Endothelial cell of umbilical vein (primary cell): ENCODE data around the gene STK32A. TPM values are rescaled to one million over a fixed set of nuclear protein-coding genes. Genes with fewer than 3 reads are reported as not detected.

Source experiments
- BruUV-seq: library from RNA; stranded (reverse); fragments of 400-500 nt; replicated peaks from 2 replicates; lab custom pipeline; 2021; lab: Mats Ljungman, UMichigan
- CTCF ChIA-PET: fragments of 300-600, 350-600 bp; sonication (Branson Sonifier 250); formaldehyde crosslinking; loops from one replicate; lab custom pipeline; 2021; ENCODE audit warnings: antibody characterized with exemption, inconsistent platforms; lab: Charles Lee
- POLR2A ChIA-PET: fragments of 300-600, 350-600 bp; sonication (Branson Sonifier 250); formaldehyde crosslinking; loops from one replicate; lab custom pipeline; 2021; ENCODE audit warnings: antibody characterized with exemption, inconsistent platforms; lab: Charles Lee
- DNase-seq: peaks from one replicate; pipeline ENCODE4 v3.0.0-alpha.2; 2011; ENCODE audit warnings: low read depth, low spot score
- FAIRE-seq: peaks from 2 replicates; lab custom pipeline; 2011; peaks lifted over from hg19 to GRCh38; lab: Jason Lieb, UNC
- H2AFZ ChIP-seq: 2 replicates; pipeline ENCODE4 v1.6.0; 2012; ENCODE audit warnings: low read depth, low read length, control low read depth, inconsistent platforms
- H3K27ac ChIP-seq: 2 replicates; pipeline ENCODE4 v1.5.1; 2011; ENCODE audit warnings: low read depth, mild to moderate bottlenecking, control low read depth, low read length, moderate library complexity; ENCODE audit not compliant: insufficient read depth
- H3K27me3 ChIP-seq, 2 experiments: 2 replicates each; pipeline versions ENCODE4 v1.6.0 to v1.6.1; 2011; ENCODE audit warnings: low read length in 2 of 2, mixed read lengths in 1 of 2; ENCODE audit not compliant: control insufficient read depth in 2 of 2, insufficient read depth in 2 of 2
- H3K36me3 ChIP-seq, 2 experiments: 2 replicates in 1 of 2; 3 replicates in 1 of 2; pipeline ENCODE4 v1.5.1; 2011; ENCODE audit warnings: low read length in 2 of 2, mild to moderate bottlenecking in 1 of 2, moderate library complexity in 1 of 2; ENCODE audit not compliant: control insufficient read depth in 2 of 2, insufficient read depth in 2 of 2; ENCODE audit errors: extremely low read depth in 1 of 2
- H3K4me1 ChIP-seq: 3 replicates; pipeline ENCODE4 v1.5.1; 2011; ENCODE audit warnings: mild to moderate bottlenecking, low read length; ENCODE audit not compliant: control insufficient read depth, insufficient read depth; ENCODE audit errors: extremely low read depth
- H3K4me2 ChIP-seq: 2 replicates; pipeline ENCODE4 v1.6.1; 2011; ENCODE audit warnings: low read length, control low read depth, mixed read lengths; ENCODE audit not compliant: insufficient read depth
- H3K4me3 ChIP-seq, 3 experiments: fragments of 200-600 bp in 1 of 3; sonication (generic), shearing (Covaris generic) in 1 of 3; replicated peaks in 1 of 3; 2 replicates each; pipeline ENCODE4 v1.5.1; 2011 to 2016; ENCODE audit warnings: control low read depth in 3 of 3, low read length in 3 of 3, mild to moderate bottlenecking in 2 of 3, inconsistent platforms in 1 of 3, low read depth in 1 of 3, moderate library complexity in 1 of 3; ENCODE audit not compliant: insufficient read depth in 1 of 3
- H3K79me2 ChIP-seq: 2 replicates; pipeline ENCODE4 v1.6.0; 2012; ENCODE audit warnings: low read length, inconsistent platforms; ENCODE audit not compliant: control insufficient read depth, insufficient read depth
- H3K9ac ChIP-seq: replicated peaks from 2 replicates; pipeline ENCODE3; 2011; ENCODE audit warnings: low read length, control low read depth; ENCODE audit not compliant: insufficient read depth; ENCODE audit errors: extremely low read depth
- H3K9me1 ChIP-seq: replicated peaks from 3 replicates; pipeline ENCODE4 v1.6.0; 2011; ENCODE audit warnings: mild to moderate bottlenecking, low read length; ENCODE audit not compliant: control insufficient read depth, insufficient read depth; ENCODE audit errors: extremely low read depth
- H3K9me3 ChIP-seq: replicated peaks from 2 replicates; pipeline ENCODE4 v1.5.1; 2012; ENCODE audit warnings: low read length, inconsistent platforms; ENCODE audit not compliant: control insufficient read depth, insufficient read depth
- H4K20me1 ChIP-seq: replicated peaks from 2 replicates; pipeline ENCODE3; 2011; ENCODE audit warnings: mild to moderate bottlenecking, low read length; ENCODE audit not compliant: control insufficient read depth, insufficient read depth; ENCODE audit errors: extremely low read depth
- EZH2 ChIP-seq: IDR thresholded peaks from 2 replicates; pipeline ENCODE4 v1.6.1; 2012; ENCODE audit warnings: borderline replicate concordance, low read depth, mild to moderate bottlenecking, moderate library complexity, low read length, inconsistent platforms; ENCODE audit not compliant: severe bottlenecking
- FOS ChIP-seq: IDR thresholded peaks from 2 replicates; pipeline ENCODE4 v1.6.1; 2011; ENCODE audit warnings: mild to moderate bottlenecking, low read length, moderate library complexity, borderline replicate concordance; ENCODE audit not compliant: insufficient read depth
- GATA2 ChIP-seq: IDR thresholded peaks from 2 replicates; pipeline ENCODE4 v1.7.0; 2011; ENCODE audit warnings: low read depth, mild to moderate bottlenecking, moderate library complexity, mixed read lengths, low read length; ENCODE audit not compliant: insufficient read length, insufficient read depth
- MYC ChIP-seq: IDR thresholded peaks from one replicate; pipeline ENCODE4 v1.6.1; 2011; ENCODE audit warnings: mild to moderate bottlenecking, low read depth, low read length
- POLR2A ChIP-seq: IDR thresholded peaks from 2 replicates; pipeline ENCODE4 v1.6.1; 2012; ENCODE audit warnings: low read depth, mild to moderate bottlenecking, control low read depth, low read length
- POLR2AphosphoS5 ChIP-seq: IDR thresholded peaks from 2 replicates; pipeline ENCODE4 v1.6.1; 2012; ENCODE audit warnings: low read depth, mild to moderate bottlenecking, control low read depth, low read length, moderate library complexity; ENCODE audit not compliant: insufficient read depth
- dilution Hi-C: fragments of 300-500 bp; cut with MboI; formaldehyde crosslinking; loops from one replicate; pipeline ENCODE4 v1.15.0; 2019; ENCODE audit warnings: low sequenced_read_pairs; ENCODE audit not compliant: extremely low pct_ligation_motif_present
- intact Hi-C: fragments of 100-400 bp; cut with micrococcal nuclease; formaldehyde crosslinking; loops from one replicate; pipeline ENCODE4 v1.10.0; 2022
- polyA plus RNA-seq, 4 experiments: library from polyadenylated mRNA; depleted of rRNA in 3 of 4; stranded (reverse) in 3 of 4; unstranded in 1 of 4; fragments of >200 nt; gene quantifications; 2 replicates each; pipeline versions ENCODE4 v1.2.1 to v1.2.3, GENCODE V29; 2011 to 2012; ENCODE audit warnings: missing spikeins in 1 of 4
- total RNA-seq: library from RNA; stranded (reverse); gene quantifications from 2 replicates; pipeline ENCODE4 v1.2.3, GENCODE V29; 2021
- TF ChIP-seq, protein P1 (sequence below), 2 donors: IDR thresholded peaks; 1 replicate in 1 of 2; 2 replicates in 1 of 2; pipeline ENCODE4 v1.5.1; 2011; ENCODE audit warnings: low read length in 2 of 2, mild to moderate bottlenecking in 2 of 2, moderate library complexity in 2 of 2, control low read depth in 1 of 2, inconsistent platforms in 1 of 2, low read depth in 1 of 2; ENCODE audit not compliant: insufficient read depth in 1 of 2; ENCODE audit errors: extremely low read depth in 1 of 2
- TF ChIP-seq, protein P2 (sequence below): IDR thresholded peaks from 2 replicates; pipeline ENCODE4 v1.6.1; 2011; ENCODE audit not compliant: insufficient read depth, insufficient read length

STK32A gene
- total and polyA plus RNA-seq, 2 donors (not counting 3 experiments of a cell fraction or from before 2014, with no cell fraction given) = not detected

DNA sequence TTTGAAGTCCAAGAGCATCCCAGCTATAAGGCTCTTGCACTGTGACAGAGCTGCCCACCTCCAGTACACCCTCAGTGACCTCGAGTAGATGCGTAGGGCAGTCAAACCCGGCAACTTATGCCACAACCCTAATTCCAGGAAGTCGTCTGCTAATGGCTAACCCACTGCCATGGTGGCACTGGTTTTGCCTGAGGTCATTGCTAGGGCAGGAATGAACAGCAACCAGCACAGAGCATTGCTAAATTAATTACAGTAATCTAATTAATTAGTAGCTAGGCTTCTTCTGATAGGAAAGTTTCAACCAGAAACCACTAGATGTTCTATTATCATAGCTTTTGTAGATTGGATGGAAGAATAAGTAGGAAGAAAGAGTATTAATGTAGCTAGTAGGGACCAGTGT, 152.3 kb downstream of the STK32A start:
- H2AFZ ChIP-seq = no peak overlapping the region
- no peaks in the 10 kb centered on the region for H3K36me3 ChIP-seq
- CTCF ChIA-PET = interaction anchor here (1.7 to 5.7 kb wide), 4 partner anchors 17 to 198 kb away, joined by 9 to 37 read pairs (median 12); no protein-coding TSS in a partner anchor
- POLR2A ChIA-PET = no interaction called here
- H3K4me1 ChIP-seq = peaks cover 9% of the 10 kb centered on the region
- dilution Hi-C loops = no loop called here
- intact Hi-C loops = no loop called here
- TF ChIP-seq POLR2AphosphoS5 = no peak
- no peak for TF ChIP-seq FOS
- TF ChIP-seq, protein P1, sequence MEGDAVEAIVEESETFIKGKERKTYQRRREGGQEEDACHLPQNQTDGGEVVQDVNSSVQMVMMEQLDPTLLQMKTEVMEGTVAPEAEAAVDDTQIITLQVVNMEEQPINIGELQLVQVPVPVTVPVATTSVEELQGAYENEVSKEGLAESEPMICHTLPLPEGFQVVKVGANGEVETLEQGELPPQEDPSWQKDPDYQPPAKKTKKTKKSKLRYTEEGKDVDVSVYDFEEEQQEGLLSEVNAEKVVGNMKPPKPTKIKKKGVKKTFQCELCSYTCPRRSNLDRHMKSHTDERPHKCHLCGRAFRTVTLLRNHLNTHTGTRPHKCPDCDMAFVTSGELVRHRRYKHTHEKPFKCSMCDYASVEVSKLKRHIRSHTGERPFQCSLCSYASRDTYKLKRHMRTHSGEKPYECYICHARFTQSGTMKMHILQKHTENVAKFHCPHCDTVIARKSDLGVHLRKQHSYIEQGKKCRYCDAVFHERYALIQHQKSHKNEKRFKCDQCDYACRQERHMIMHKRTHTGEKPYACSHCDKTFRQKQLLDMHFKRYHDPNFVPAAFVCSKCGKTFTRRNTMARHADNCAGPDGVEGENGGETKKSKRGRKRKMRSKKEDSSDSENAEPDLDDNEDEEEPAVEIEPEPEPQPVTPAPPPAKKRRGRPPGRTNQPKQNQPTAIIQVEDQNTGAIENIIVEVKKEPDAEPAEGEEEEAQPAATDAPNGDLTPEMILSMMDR (IDR thresholded peaks at IDR 0.05; ENCODE audit: extremely low read depth in 1 of 2, insufficient read depth in 1 of 2, low read depth in 1 of 2, low read length in 2 of 2) = no peak
- TF ChIP-seq, protein P2, sequence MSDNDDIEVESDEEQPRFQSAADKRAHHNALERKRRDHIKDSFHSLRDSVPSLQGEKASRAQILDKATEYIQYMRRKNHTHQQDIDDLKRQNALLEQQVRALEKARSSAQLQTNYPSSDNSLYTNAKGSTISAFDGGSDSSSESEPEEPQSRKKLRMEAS = no peak
- TF ChIP-seq GATA2 = no peak
- no peak for TF ChIP-seq EZH2
- TF ChIP-seq MYC = no peak
- TF ChIP-seq POLR2A = no peak
- H3K79me2 ChIP-seq = no peaks in the 10 kb centered on the region
- no TSS peak for BruUV-seq
- H3K9me3 ChIP-seq = no peaks in the 10 kb centered on the region
- H3K4me2 ChIP-seq = no peak overlapping the region
- no peaks in the 10 kb centered on the region for H3K27me3 ChIP-seq
- no peaks in the 10 kb centered on the region for H3K9me1 ChIP-seq
- DNase-seq = no peak
- no peak overlapping the region for H3K27ac ChIP-seq
- H3K9ac ChIP-seq = no peak overlapping the region
- H4K20me1 ChIP-seq = no peaks in the 10 kb centered on the region
- H3K4me3 ChIP-seq = no peak overlapping the region
- no peak for FAIRE-seq
